ENCODE data around the gene BABAM2. TPM values are rescaled to one million over a fixed set of nuclear protein-coding genes. Genes with fewer than 3 reads are reported as not detected.

The BABAM2 gene
- total RNA-seq, 1 experiment from 2014 or later = 27.1 TPM

GRCh38 chr2:27909901-27910300, 19.4 kb downstream of the BABAM2 start:
- H3K14ac ChIP-seq (ENCODE audit: insufficient read depth, low read length) = no peak overlapping the region
- no peak overlapping the region for H3K9ac ChIP-seq (ENCODE audit: extremely low read depth, insufficient read length, low read length)
- H4K8ac ChIP-seq (replicated peaks; ENCODE audit: insufficient read length, low read depth, low read length) = no peak overlapping the region
- no peak overlapping the region for H2BK15ac ChIP-seq (ENCODE audit: low read depth, low read length)
- no peak overlapping the region for H3K18ac ChIP-seq (ENCODE audit: insufficient read length, low read depth, low read length)
- no peaks in the 10 kb centered on the region for H3K27me3 ChIP-seq (ENCODE audit: insufficient read depth, low read length)
- no peak overlapping the region for H2BK20ac ChIP-seq (ENCODE audit: low read depth, low read length, poor library complexity, severe bottlenecking)
- no peaks in the 10 kb centered on the region for H3K27me3 Mint-ChIP-seq (ENCODE audit: low read depth)
- H3K79me1 ChIP-seq (ENCODE audit: insufficient read depth, low read depth, low read length, poor library complexity, severe bottlenecking) = no peaks in the 10 kb centered on the region
- H2BK120ac ChIP-seq (ENCODE audit: low read depth, low read length, poor library complexity, severe bottlenecking) = no peak overlapping the region
- no peaks in the 10 kb centered on the region for H4K20me1 ChIP-seq (ENCODE audit: control insufficient read depth, insufficient read depth, insufficient read length)
- H2AK5ac ChIP-seq (ENCODE audit: insufficient read length, low read length) = no peak overlapping the region
- H4K5ac ChIP-seq (ENCODE audit: insufficient read length, low read depth, low read length) = no peak overlapping the region
- no peak overlapping the region for H2BK5ac ChIP-seq (ENCODE audit: insufficient read length, low read length)
- no peak overlapping the region for H3K56ac ChIP-seq (ENCODE audit: insufficient read length, low read depth, low read length)
- no peak overlapping the region for H4K91ac ChIP-seq (ENCODE audit: insufficient read length, low read depth, low read length)
- peaks cover 8% of the 10 kb centered on the region in 2 experiments for H3K4me1 Mint-ChIP-seq
- H3K4me3 Mint-ChIP-seq = no peak overlapping the region
- H3K27ac ChIP-seq (ENCODE audit: insufficient read length, low read depth, low read length) = no peak overlapping the region
- H3K79me2 ChIP-seq (ENCODE audit: insufficient read depth, low read length) = no peaks in the 10 kb centered on the region
- no peak for TF ChIP-seq CTCF (conservative IDR thresholded peaks at IDR 0.05)
- H3T11ph ChIP-seq (ENCODE audit: low read length) = no peak overlapping the region
- no peaks in the 10 kb centered on the region for H3K9me3 ChIP-seq (ENCODE audit: control insufficient read depth, low read depth, low read length)
- no peak overlapping the region for H3K4me2 ChIP-seq (ENCODE audit: insufficient read depth, insufficient read length, low read length)
- no peak for DNase-seq
- no peak overlapping the region for H2AFZ ChIP-seq (ENCODE audit: low read length)
- no peaks in the 10 kb centered on the region for H3K36me3 Mint-ChIP-seq (ENCODE audit: insufficient read depth in 1 of 3, low read depth in 3 of 3)
- no peak overlapping the region for H3K27ac Mint-ChIP-seq
- H3K9me3 Mint-ChIP-seq = no peaks in the 10 kb centered on the region
- no peaks in the 10 kb centered on the region for H3K23me2 ChIP-seq (ENCODE audit: insufficient read length, low read depth, low read length, poor library complexity, severe bottlenecking)
- no peak overlapping the region for H2BK12ac ChIP-seq (ENCODE audit: insufficient read length, low read depth, low read length)
- H3K4me1 ChIP-seq (ENCODE audit: insufficient read depth, low read length) = no peaks in the 10 kb centered on the region
- no peak overlapping the region for H3K23ac ChIP-seq (ENCODE audit: insufficient read length, low read depth, low read length)
- no peak overlapping the region for H3K4ac ChIP-seq (ENCODE audit: low read depth, low read length)
- no CpG with 5 or more reads among the region's 2 CpGs for WGBS (ENCODE audit: extremely low coverage, insufficient read length, low lambda C conversion rate)

All from H9 (cell line).